ENCODE results near the gene CLEC2D. TPM values are rescaled to one million over a fixed set of nuclear protein-coding genes. Genes with fewer than 3 reads are reported as not detected.

Gene CLEC2D
- total RNA-seq, 2 donors from 2014 or later, result 9.5 to 12.7 TPM

DNA sequence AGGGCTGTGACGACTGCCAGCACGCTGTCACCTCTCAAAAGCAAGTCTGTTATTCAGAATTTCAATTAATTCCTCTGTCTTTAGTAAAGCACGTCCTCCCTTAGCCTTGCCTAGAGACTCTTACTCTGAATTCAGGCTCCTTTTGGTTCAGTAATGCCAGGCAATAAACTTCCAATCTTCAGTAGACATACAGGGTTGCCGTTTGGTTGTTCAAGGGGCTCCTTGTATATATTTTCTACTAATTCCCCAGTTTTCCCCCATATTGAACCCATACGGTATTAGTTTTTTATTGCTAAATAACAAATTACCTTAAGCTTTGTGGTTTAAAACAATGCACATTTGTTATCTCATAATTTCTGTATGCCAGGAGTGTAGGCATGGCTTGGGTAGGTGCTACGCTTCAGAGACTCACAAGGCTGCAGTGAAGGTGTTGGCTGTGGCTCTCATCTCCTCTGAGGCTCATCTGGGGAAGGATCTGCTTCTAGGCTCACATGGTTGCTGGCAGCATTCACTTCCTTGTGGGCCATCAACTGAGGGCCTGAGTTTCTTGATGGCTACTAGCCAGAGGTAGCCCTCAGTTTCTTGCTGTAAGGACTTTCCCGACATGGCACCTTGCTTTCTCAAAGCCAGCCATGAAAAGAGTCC is 70.7 kb downstream of the CLEC2D start:
- ATAC-seq, result peak; percentile 42 to 55
- intact Hi-C loops (cut with DNase I), result no loop called here
- DNase-seq, result no peak

DNA sequence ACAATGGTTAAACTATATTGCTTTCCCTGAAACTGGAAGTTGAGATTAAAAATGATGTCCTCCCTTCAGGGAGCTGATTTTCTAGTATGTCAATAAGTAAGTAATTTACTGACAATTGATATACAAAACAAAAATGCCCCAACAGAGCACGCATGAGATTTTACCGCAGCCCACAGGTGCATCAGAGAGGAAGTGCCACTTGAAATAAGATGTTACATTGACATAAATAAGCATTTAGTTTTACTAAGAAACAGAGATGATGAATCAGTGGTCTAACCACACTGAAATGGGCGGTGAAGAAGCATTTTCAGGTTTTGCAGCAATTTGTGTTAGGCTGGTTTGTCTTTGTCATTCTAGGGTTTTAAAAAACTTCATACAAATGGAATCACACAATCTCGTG is 72.2 kb downstream of the CLEC2D start:
- ATAC-seq, result peak in 1 of 2 donors; percentile 53
- DNase-seq, result no peak
- intact Hi-C loops (cut with DNase I), result no loop called here

DNA sequence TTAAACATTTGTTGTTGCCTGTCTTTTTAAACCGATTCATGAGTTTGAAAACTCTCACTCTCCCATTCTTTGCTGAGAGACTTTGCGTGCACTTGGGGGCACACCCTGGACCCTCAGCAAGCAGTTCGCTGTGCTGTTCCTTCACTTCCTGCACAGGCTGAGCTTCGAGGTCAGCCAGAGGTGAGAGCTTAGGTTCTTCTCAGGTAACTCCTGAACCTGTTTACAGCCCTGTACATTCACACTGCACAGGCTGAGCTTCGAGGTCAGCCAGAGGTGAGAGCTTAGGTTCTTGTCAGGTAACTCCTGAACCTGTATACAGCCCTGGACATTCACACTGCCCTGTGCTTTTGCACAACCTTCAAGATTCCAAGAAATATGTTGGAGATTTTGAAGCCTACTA is 73.1 kb downstream of the CLEC2D start:
- intact Hi-C loops (cut with DNase I), result no loop called here
- peak; percentile 40 to 53 for ATAC-seq

DNA sequence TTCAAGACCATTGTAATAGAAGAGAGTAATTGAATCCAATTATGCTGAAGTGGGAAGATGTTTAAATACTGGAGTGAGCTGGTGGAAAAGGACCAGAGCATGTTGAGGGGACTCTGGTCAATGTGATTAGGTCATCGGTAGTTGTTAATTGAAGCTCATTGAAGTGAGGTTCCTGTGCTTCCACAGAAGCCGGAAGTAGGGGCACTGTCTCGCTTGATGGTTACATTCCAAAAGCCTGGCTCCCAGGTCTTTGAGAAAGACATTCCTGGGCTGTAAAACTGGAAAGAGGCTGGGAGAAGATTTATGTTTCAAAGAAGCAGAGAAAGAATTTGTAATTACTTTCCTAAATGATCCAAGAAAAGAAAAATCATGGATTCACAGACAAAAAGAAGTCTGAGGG is 75.7 kb downstream of the CLEC2D start:
- ATAC-seq, result no peak

More for the DNA sequence above, 73.1 kb downstream of the CLEC2D start:
- DNase-seq, result no peak

More for the DNA sequence above, 75.7 kb downstream of the CLEC2D start:
- intact Hi-C loops (cut with DNase I), result no loop called here
- DNase-seq, result no peak

Other genes starting within 250 kb of the CLEC2D start
- 1 to 10 TPM in 1 of 2 donors, under 1 TPM in 1; 0.24 to 1.3 TPM for gene KLRB1, start 61.8 kb upstream of the CLEC2D start, total RNA-seq
- gene CLECL1, start 63.4 kb downstream of the CLEC2D start, total RNA-seq, result 1 to 10 TPM in 1 of 2 donors, not detected in 1; 1.2 TPM
- gene CD69, start 91.2 kb downstream of the CLEC2D start, total RNA-seq, result 1 to 10 TPM; 1.7 to 2.9 TPM
- gene KLRF1, start 157.8 kb downstream of the CLEC2D start, total RNA-seq, result under 1 TPM; 0.27 to 0.31 TPM
- 1 to 10 TPM; 3.9 to 8.6 TPM for gene CLEC2B, start 199.6 kb downstream of the CLEC2D start, total RNA-seq
- gene KLRF2, start 211.8 kb downstream of the CLEC2D start, total RNA-seq, result not detected

Data from left cardiac atrium (tissue), 4 donors.